HepG2 (cell line): ENCODE results near the gene ABCC2.

Source experiments
- CTCF ChIP-seq: sonication (generic); formaldehyde crosslinking; IDR thresholded peaks from 2 replicates; pipeline ENCODE4 v1.5.0; 2020; ENCODE audit warnings: mild to moderate bottlenecking, missing genetic modification reagents, moderate library complexity
- SRSF4 ChIP-seq: fragments of 200-400 bp; formaldehyde crosslinking; IDR thresholded peaks from one replicate; pipeline ENCODE4 v1.6.1; 2018; ENCODE audit warnings: mild to moderate bottlenecking, low read depth, low read length, moderate library complexity; ENCODE audit not compliant: poor library complexity, severe bottlenecking

- TF ChIP-seq CTCF (CRISPR knock-in tag) = no peak
- TF ChIP-seq SRSF4 = no peak
These were observed 16.7 kb upstream of the ABCC2 start for GRCh38 chr10:99765672-99766301.
